Memory B cell (primary cell): Measurements from ENCODE around the gene CREBBP.
"Not testable (repeated sequence)": the region's sequence is repeated elsewhere in the genome, so short reads cannot be mapped to it uniquely, and the experiment has no call there.

ENCODE experiments used
- ATAC-seq: fragments of 150-1000 bp; cut with Tn5 transposase; 2 replicates; pipeline ENCODE4 v1.10.0; 2021; ENCODE audit warnings: low read depth, mild to moderate bottlenecking, moderate library complexity
- DNase-seq, 2 donors: peaks; one replicate each; pipeline ENCODE4 v3.0.0; 2022; ENCODE audit warnings: low spot score in 2 of 2
- H3K27ac Mint-ChIP-seq: one replicate; pipeline ENCODE4 v1.8.0; 2022; ENCODE audit warnings: mild to moderate bottlenecking, moderate library complexity, mixed read lengths
- H3K27me3 Mint-ChIP-seq: one replicate; pipeline ENCODE4 v1.8.0; 2022; ENCODE audit warnings: mixed read lengths
- H3K36me3 Mint-ChIP-seq: one replicate; pipeline ENCODE4 v1.8.0; 2022; ENCODE audit warnings: mild to moderate bottlenecking, mixed read lengths
- H3K4me1 Mint-ChIP-seq: one replicate; pipeline ENCODE4 v1.8.0; 2022; ENCODE audit warnings: mixed read lengths
- H3K4me3 Mint-ChIP-seq: one replicate; pipeline ENCODE4 v1.8.0; 2022; ENCODE audit warnings: mild to moderate bottlenecking, moderate library complexity, mixed read lengths
- H3K9me3 Mint-ChIP-seq: one replicate; pipeline ENCODE4 v1.8.0; 2022; ENCODE audit warnings: mixed read lengths

Gene CREBBP

DNA sequence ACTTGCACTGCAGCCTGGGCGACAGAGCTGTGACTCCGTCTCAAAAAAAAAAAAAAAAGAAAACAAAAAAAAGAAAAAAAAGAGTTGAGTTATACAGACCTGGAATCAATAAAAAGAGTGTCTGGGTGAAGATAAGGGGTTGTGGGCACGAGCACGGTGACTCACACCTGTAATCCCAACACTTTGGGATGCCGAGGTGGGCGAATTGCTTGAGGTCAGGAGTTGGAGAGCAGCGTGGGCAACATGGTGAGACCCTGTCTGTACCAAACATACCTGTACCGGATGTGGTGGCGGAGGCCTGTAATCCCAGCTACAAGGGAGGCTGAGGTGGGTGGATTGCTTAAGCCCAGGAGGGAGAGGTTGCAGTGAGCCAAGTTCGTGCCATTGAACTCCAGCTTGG lies 161.9 kb downstream of the CREBBP start:
- no peak for DNase-seq
- H3K27me3 Mint-ChIP-seq, result no peaks in the 10 kb centered on the region
- H3K4me3 Mint-ChIP-seq, result peak overlapping the region; percentile 11
- no peak overlapping the region for H3K27ac Mint-ChIP-seq
- H3K36me3 Mint-ChIP-seq, result no peaks in the 10 kb centered on the region
- no peak for ATAC-seq
- H3K9me3 Mint-ChIP-seq, result no peaks in the 10 kb centered on the region
- H3K4me1 Mint-ChIP-seq, result peaks cover 11% of the 10 kb centered on the region

DNA sequence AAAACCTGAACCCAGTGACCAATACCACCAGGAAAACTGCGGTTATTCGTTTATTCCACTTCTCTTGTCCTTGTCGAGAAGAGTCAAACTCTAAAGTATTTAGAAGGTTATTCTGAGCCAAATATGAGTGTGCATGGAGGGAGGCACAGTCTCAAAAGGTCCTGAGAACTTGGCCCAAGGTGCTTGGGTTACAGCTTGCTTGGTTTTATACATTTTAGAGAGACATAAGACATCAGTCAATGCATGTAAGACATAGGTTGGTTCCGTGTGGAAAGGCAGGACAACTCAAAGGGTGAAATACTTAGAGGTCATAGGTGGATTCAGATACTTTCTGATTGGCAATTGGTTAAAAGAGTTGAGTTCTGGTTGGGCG lies 162.5 kb downstream of the CREBBP start:
- H3K4me1 Mint-ChIP-seq, result peaks cover 11% of the 10 kb centered on the region
- no peaks in the 10 kb centered on the region for H3K36me3 Mint-ChIP-seq
- H3K4me3 Mint-ChIP-seq, result peak overlapping the region; percentile 89
- H3K27ac Mint-ChIP-seq, result peak overlapping the region; percentile 78
- DNase-seq (no peak), ATAC-seq (no peak)
- no peaks in the 10 kb centered on the region for H3K27me3 Mint-ChIP-seq
- no peaks in the 10 kb centered on the region for H3K9me3 Mint-ChIP-seq

DNA sequence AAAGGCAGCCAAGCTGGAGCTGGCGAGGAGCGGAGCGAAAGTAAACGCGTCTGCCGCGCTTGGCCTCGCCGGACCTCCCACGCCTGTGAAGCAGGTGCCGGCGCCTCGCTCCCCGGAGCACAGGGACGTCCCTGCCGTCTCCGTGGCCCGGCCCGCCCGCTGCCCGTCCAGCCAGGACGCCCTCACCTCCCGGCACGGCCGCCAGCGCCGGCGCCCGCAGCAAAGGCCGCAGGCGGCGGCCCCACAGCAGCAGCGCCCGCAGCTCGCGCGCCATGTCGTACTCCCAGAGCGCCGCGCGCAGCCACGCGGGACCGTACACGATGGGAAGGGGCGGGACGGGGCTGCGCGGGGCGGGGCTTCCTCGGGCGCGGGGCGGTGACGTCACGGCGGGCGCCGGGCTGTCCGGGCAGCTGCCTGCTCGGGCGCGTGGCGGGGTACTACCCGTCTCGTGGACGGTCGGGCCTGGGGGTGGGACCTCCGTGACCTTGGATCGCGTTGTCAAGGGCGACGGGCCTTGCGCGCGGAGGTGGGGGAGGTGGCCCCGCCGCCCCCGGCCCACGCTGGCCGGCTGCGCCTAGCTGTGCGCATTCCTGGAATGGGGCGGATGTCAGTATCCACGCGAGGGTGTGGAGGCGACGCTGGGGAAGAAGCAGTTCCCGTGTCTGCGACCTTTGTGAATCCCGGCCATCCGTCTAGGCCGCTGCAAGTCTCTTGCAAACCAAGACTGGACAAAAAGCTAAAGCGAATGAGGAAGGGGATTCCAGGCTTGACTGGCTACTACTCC lies 163.1 kb downstream of the CREBBP start, which contains the start of gene TRAP1:
TRAP1 (minus strand) TSS at position 290 of the 784 bp plus-strand sequence; CDS start at position 274, 16 bp downstream.
- Mint-ChIP-seq H3K9me3 (no peaks in the 10 kb centered on the region), H3K27me3 (no peaks in the 10 kb centered on the region), H3K36me3 (peaks cover under 1% of the 10 kb centered on the region), H3K27ac (peak within 1 kb of the TSS; percentile 78), H3K4me1 (peaks cover 12% of the 10 kb centered on the region), H3K4me3 (peak within 1 kb of the TSS; percentile 89)
- DNase-seq, result peak; percentile 88 to 94
- ATAC-seq, result peak; percentile 95

DNA sequence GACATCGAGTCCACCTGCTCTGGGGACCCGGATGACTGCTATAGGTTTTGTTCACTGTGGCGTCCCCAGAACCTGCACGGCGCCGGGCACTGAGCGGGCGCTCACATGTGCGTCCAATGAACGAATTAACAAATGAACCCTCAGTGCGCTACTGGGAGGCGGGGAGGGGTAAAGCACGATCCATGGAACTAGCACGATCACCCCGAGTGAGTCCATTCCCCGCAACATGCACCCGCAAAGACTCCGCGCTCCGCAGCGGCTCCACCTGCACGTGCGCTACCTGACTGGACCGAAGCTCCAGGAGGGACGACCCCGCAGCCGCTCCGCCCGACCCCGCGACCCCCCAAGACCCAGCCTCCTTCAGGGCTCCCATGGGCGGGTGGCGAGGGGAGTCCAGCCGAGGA lies 163.7 kb downstream of the CREBBP start:
- DNase-seq (no peak), ATAC-seq (peak; percentile 19)
- peaks cover 2% of the 10 kb centered on the region for H3K36me3 Mint-ChIP-seq
- peaks cover 14% of the 10 kb centered on the region for H3K4me1 Mint-ChIP-seq
- H3K9me3 Mint-ChIP-seq, result no peaks in the 10 kb centered on the region
- no peaks in the 10 kb centered on the region for H3K27me3 Mint-ChIP-seq
- H3K4me3 Mint-ChIP-seq, result peak overlapping the region; percentile 89
- H3K27ac Mint-ChIP-seq, result peak overlapping the region; percentile 78

DNA sequence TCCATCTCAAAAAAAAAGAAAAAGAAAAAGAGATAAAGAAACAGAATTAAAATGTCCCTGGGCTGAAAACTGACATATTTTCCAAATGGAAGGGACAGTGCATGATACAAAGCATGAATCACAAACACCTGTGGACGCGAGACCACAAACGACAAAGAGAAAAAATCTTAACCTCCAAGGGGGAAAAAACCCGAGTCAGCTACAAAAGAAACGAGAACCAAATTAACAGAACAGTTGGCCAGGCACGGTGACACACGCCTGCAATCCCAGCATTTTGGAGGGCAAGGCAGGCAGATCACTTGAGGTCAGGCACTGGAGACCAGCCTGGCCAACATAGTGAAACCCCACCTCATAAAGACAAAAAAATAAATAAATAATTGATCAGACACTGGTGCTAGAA lies 165.1 kb downstream of the CREBBP start:
- no peak overlapping the region for H3K27ac Mint-ChIP-seq
- no peaks in the 10 kb centered on the region for H3K27me3 Mint-ChIP-seq
- no peak overlapping the region for H3K4me3 Mint-ChIP-seq
- H3K36me3 Mint-ChIP-seq, result peaks cover 2% of the 10 kb centered on the region
- H3K9me3 Mint-ChIP-seq, result no peaks in the 10 kb centered on the region
- ATAC-seq (no peak), DNase-seq (no peak)
- peaks cover 14% of the 10 kb centered on the region for H3K4me1 Mint-ChIP-seq

- H3K4me3 Mint-ChIP-seq, H3K36me3 Mint-ChIP-seq, ATAC-seq, H3K9me3 Mint-ChIP-seq, DNase-seq, H3K27me3 Mint-ChIP-seq, H3K27ac Mint-ChIP-seq: not testable (repeated sequence)
- H3K4me1 Mint-ChIP-seq, result peaks cover 14% of the 10 kb centered on the region
Observed at GRCh38 chr16:3714378-3714777, 166.1 kb downstream of the CREBBP start.

GRCh38 chr16:3713587-3714242 lies 166.8 kb downstream of the CREBBP start:
- DNase-seq (no peak), ATAC-seq (no peak)
- no peak overlapping the region for H3K4me3 Mint-ChIP-seq
- peaks cover 2% of the 10 kb centered on the region for H3K36me3 Mint-ChIP-seq
- no peaks in the 10 kb centered on the region for H3K9me3 Mint-ChIP-seq
- H3K4me1 Mint-ChIP-seq, result peaks cover 14% of the 10 kb centered on the region
- H3K27me3 Mint-ChIP-seq, result no peaks in the 10 kb centered on the region
- no peak overlapping the region for H3K27ac Mint-ChIP-seq

DNA sequence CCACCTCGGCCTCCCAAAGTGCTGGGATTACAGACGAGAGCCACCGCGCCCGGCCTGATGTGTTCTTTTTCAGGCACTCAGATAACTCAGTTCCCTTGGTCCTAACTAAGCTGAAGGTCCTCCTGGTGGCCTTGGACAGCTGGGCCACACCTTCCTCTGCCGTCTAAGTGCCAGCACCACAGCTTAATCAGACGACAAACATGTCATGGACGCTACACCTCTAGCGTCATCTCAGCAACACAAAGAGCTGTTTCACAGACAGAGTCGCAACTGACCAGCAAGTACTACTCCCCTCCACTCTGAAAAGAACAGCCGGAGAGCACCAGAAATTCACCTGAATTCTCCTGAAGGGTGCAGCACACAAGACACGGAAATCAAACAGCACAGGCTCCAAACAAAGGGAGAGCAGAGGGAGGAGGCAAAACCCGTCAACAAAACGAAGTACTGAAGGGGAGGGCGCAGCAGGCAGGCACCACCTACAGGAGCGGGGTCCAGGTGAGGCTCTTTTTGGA lies 167.6 kb downstream of the CREBBP start:
- no peak for ATAC-seq
- Mint-ChIP-seq H3K27me3 (no peaks in the 10 kb centered on the region), H3K9me3 (no peaks in the 10 kb centered on the region), H3K4me3 (no peak overlapping the region), H3K36me3 (peaks cover 2% of the 10 kb centered on the region), H3K27ac (no peak overlapping the region), H3K4me1 (peaks cover 11% of the 10 kb centered on the region)
- no peak for DNase-seq

DNA sequence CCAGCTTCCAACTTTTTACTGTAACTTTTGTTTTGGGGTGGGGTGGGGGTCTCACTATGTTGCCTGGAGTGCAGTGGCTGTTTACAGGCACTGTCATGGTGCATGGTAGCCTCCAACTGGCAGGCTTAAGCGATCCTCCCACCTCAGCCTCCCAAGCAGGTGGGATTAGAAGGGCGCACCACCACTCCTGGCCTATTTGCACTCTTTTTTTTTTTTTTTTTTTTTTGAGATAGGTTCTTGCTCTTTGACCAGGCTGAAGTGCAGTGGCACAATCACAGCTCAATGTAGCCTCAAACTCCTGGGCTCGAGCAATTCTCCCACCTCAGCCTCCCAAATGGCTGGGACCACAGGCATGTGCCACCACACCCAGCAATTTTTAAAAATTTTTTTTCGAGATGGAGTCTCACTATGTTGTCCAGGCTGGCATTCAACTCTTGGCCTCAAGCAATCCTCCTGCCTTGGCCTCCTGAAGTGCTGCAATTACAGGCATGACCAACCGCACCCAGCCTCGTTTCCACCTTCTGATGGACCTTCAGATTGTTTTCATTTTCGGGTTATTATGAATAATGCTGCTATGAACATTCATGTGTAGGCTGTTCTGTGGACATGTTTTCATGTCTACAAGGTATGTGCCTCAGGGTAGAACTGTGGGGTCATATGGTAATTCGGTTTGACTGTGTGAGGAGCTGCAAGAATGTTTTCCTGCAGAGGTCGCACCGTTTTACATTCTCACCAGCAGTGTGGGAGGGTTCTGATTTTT lies 174.1 kb downstream of the CREBBP start:
- ATAC-seq (no peak), DNase-seq (no peak)
- Mint-ChIP-seq H3K9me3 (no peaks in the 10 kb centered on the region), H3K36me3 (peaks cover 2% of the 10 kb centered on the region), H3K4me3 (no peak overlapping the region), H3K4me1 (peaks cover 3% of the 10 kb centered on the region), H3K27ac (no peak overlapping the region), H3K27me3 (no peaks in the 10 kb centered on the region)

DNA sequence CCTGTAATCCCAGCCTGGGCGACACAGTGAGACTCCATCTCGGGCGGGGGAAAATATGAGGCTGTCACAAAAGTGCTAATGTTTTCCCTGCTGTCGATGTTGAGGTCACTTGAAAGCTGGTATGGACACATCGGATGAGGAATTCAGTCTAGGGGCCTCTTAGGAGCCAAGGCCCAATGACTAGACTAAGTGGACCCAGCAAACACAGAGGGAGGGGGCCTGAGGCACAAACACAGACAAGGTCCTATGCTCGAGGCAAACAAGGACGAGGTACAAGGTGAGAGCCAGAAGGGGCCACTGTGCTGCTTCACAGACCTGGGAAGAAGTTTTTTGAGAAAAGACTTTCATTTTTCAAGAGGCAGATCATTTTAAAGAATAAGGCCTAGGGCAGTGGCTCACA lies 178.4 kb downstream of the CREBBP start:
- DNase-seq (no peak), ATAC-seq (no peak)
- peaks cover 2% of the 10 kb centered on the region for H3K36me3 Mint-ChIP-seq
- H3K27ac Mint-ChIP-seq, result no peak overlapping the region
- no peaks in the 10 kb centered on the region for H3K27me3 Mint-ChIP-seq
- H3K4me1 Mint-ChIP-seq, result peaks cover 3% of the 10 kb centered on the region
- H3K9me3 Mint-ChIP-seq, result no peaks in the 10 kb centered on the region
- H3K4me3 Mint-ChIP-seq, result no peak overlapping the region

- H3K27me3 Mint-ChIP-seq, result no peaks in the 10 kb centered on the region
- H3K4me3 Mint-ChIP-seq, result no peak overlapping the region
- peaks cover 2% of the 10 kb centered on the region for H3K36me3 Mint-ChIP-seq
- DNase-seq (no peak), ATAC-seq (no peak)
- H3K4me1 Mint-ChIP-seq, result peaks cover 3% of the 10 kb centered on the region
- no peaks in the 10 kb centered on the region for H3K9me3 Mint-ChIP-seq
- H3K27ac Mint-ChIP-seq, result no peak overlapping the region
Observed at GRCh38 chr16:3701531-3701930, 179.0 kb downstream of the CREBBP start.

DNA sequence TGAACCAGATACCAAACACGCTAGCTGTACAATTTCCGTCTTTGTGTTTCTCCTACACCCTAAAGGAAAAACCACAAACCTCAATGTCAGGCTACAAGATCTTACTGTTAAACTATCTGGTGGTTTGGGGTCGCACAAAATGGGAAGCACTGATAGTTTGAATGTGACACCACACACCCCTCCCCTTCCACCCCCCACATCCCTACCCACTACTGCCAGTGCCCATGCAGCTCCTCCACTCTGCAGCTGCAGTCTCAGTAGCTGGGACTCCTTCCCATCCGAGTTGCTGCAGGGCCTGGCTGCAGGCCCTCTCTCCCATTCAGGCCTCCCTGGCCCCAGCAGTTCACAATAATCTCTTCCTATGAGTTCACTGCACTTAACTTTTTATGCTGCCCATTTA lies 181.6 kb downstream of the CREBBP start:
- H3K27ac Mint-ChIP-seq, result no peak overlapping the region
- ATAC-seq (no peak), DNase-seq (no peak)
- peaks cover 6% of the 10 kb centered on the region for H3K36me3 Mint-ChIP-seq
- H3K4me3 Mint-ChIP-seq, result no peak overlapping the region
- H3K9me3 Mint-ChIP-seq, result no peaks in the 10 kb centered on the region
- H3K27me3 Mint-ChIP-seq, result no peaks in the 10 kb centered on the region
- H3K4me1 Mint-ChIP-seq, result peaks cover 2% of the 10 kb centered on the region

DNA sequence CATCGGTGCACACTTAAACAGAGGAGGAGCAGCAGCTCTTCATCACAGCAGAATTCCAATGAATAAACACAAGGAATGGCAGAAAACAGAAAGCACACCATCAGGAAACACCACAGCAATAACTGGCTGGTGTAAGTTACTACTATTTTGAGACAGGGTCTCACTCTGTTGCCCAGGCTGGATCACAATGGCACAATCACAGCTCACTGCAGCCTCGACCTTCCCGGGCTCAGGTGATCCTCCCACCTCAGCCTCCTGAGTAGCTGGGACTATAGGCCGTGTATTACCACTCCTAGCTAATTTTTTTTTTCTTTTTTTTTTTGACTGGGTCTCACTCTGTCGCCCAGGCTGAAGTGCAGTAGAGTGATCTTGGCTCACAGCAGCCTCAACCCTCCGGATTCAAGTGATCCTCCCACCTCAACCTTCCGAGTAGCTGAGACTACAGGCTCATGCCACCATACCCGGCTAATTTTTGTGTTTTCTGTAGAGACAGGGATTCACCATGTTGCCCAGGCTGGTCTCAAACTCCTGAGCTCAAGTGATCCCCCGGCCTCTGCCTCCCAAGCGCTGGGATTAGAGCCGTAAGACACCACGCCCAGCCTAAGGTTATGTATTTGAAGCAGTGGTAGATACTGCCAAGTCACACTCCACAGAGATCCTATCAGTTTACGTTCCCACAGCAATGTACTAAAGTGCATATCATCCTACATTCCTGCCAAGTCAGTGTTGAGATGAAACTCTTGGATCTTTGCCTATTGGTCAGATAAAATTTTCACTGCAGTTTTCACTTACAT lies 183.9 kb downstream of the CREBBP start:
- Mint-ChIP-seq H3K4me3 (no peak overlapping the region), H3K36me3 (peaks cover 4% of the 10 kb centered on the region), H3K9me3 (no peaks in the 10 kb centered on the region), H3K27me3 (no peaks in the 10 kb centered on the region), H3K27ac (no peak overlapping the region), H3K4me1 (peaks cover 2% of the 10 kb centered on the region)
- no peak for DNase-seq
- no peak for ATAC-seq
